Loucy (cell line): Measurements from ENCODE around the gene SEC23IP.

Experiments
- CTCF ChIP-seq: fragments of 200-600 bp; sonication (generic); conservative IDR thresholded peaks from 2 replicates; pipeline ENCODE4 v1.5.1; 2014; ENCODE audit warnings: mild to moderate bottlenecking, antibody characterized with exemption, low read length
- EZH2phosphoT487 ChIP-seq: fragments of 200-600 bp; IDR thresholded peaks from 2 replicates; pipeline ENCODE4 v1.6.1; 2018; ENCODE audit warnings: antibody characterized with exemption, mild to moderate bottlenecking, moderate library complexity, borderline replicate concordance

GRCh38 chr10:119945805-119946204, 53.3 kb downstream of the SEC23IP start:
- TF ChIP-seq CTCF (no peak), EZH2phosphoT487 (no peak)
